OCI-LY7 (cell line): ENCODE results near the gene TUSC1. TPM values are rescaled to one million over a fixed set of nuclear protein-coding genes. Genes with fewer than 3 reads are reported as not detected.

ENCODE experiments used
- BruUV-seq: library from RNA; stranded (reverse); fragments of 400-500 nt; replicated peaks from 2 replicates; lab custom pipeline; 2021; lab: Mats Ljungman, UMichigan
- CTCF ChIA-PET: fragments of 300-600 bp; sonication (Branson Sonifier 250); formaldehyde crosslinking; loops from one replicate; lab custom pipeline; 2022; ENCODE audit warnings: antibody characterized with exemption; ENCODE audit not compliant: unreplicated experiment; lab: Charles Lee
- POLR2A ChIA-PET: fragments of 300-600 bp; sonication (Branson Sonifier 250); formaldehyde crosslinking; loops from one replicate; lab custom pipeline; 2022; ENCODE audit warnings: antibody characterized with exemption; lab: Charles Lee
- DNase-seq: peaks from one replicate; pipeline ENCODE4 v3.0.0-alpha.2; 2015; ENCODE audit warnings: low spot score
- H2AFZ ChIP-seq: fragments of 200-600 bp; sonication (generic), shearing (Covaris generic); 2 replicates; pipeline ENCODE4 v1.6.1; 2014; ENCODE audit warnings: mild to moderate bottlenecking, antibody characterized with exemption, low read length, moderate library complexity
- H3K27ac ChIP-seq: fragments of 200-600 bp; sonication (generic); 2 replicates; pipeline ENCODE4 v1.5.1; 2014; ENCODE audit warnings: mixed run types, low read depth, mild to moderate bottlenecking, moderate library complexity, low read length, inconsistent platforms; ENCODE audit not compliant: poor library complexity, severe bottlenecking
- H3K36me3 ChIP-seq: fragments of 200-600 bp; sonication (generic); 2 replicates; pipeline ENCODE4 v1.6.1; 2014; ENCODE audit warnings: mild to moderate bottlenecking, antibody characterized with exemption, low read length, moderate library complexity, mixed read lengths; ENCODE audit not compliant: insufficient read depth
- H3K4me1 ChIP-seq: fragments of 200-600 bp; sonication (generic); 2 replicates; pipeline ENCODE4 v1.5.1; 2014; ENCODE audit warnings: mild to moderate bottlenecking, low read length; ENCODE audit not compliant: insufficient read depth, poor library complexity, severe bottlenecking
- H3K4me2 ChIP-seq: fragments of 200-600 bp; sonication (generic); 2 replicates; pipeline ENCODE4 v1.6.1; 2014; ENCODE audit warnings: mild to moderate bottlenecking, low read length
- H3K4me3 ChIP-seq: fragments of 200-600 bp; sonication (generic); 2 replicates; pipeline ENCODE4 v1.5.1; 2014; ENCODE audit warnings: mild to moderate bottlenecking, low read depth, low read length; ENCODE audit not compliant: poor library complexity, severe bottlenecking
- H3K79me2 ChIP-seq: fragments of 200-600 bp; sonication (generic); 2 replicates; pipeline ENCODE4 v1.6.1; 2016; ENCODE audit warnings: low read depth, mild to moderate bottlenecking, low read length, moderate library complexity, mixed read lengths; ENCODE audit not compliant: insufficient read depth
- H3K9me2 ChIP-seq: fragments of 200-600 bp; sonication (generic); 2 replicates; pipeline ENCODE4 v1.6.1; 2016; ENCODE audit warnings: mild to moderate bottlenecking, low read length, mixed read lengths; ENCODE audit not compliant: insufficient read depth
- H3K9me3 ChIP-seq: fragments of 200-600 bp; sonication (generic); 2 replicates; pipeline ENCODE4 v1.6.1; 2014; ENCODE audit warnings: mild to moderate bottlenecking, mixed run types, low read length, mixed read lengths
- H4K20me1 ChIP-seq: fragments of 200-600 bp; sonication (generic); 2 replicates; pipeline ENCODE4 v1.6.1; 2014; ENCODE audit warnings: mild to moderate bottlenecking, antibody characterized with exemption, low read length, moderate library complexity, mixed read lengths; ENCODE audit not compliant: insufficient read depth
- EZH2phosphoT487 ChIP-seq: fragments of 200-600 bp; sonication (generic); IDR thresholded peaks from 2 replicates; pipeline ENCODE4 v1.6.1; 2018; ENCODE audit warnings: low read depth, borderline replicate concordance, mild to moderate bottlenecking, mixed run types, antibody characterized with exemption, low read length, moderate library complexity, mixed read lengths
- intact Hi-C: fragments of 100-400 bp; cut with micrococcal nuclease; formaldehyde crosslinking; loops from one replicate; pipeline ENCODE4 v1.10.0; 2022; ENCODE audit not compliant: unreplicated experiment
- total RNA-seq, 2 experiments: library from RNA; depleted of rRNA in 1 of 2; stranded (reverse); fragments of >200 nt in 1 of 2; shearing (Covaris generic) in 1 of 2; gene quantifications; 2 replicates each; pipeline ENCODE4 v1.2.3, GENCODE V29; 2014 to 2022
- TF ChIP-seq, protein P1 (sequence below): fragments of 200-600 bp; sonication (generic); conservative IDR thresholded peaks from 2 replicates; pipeline ENCODE4 v1.5.1; 2014; ENCODE audit warnings: mild to moderate bottlenecking, antibody characterized with exemption, low read length, moderate library complexity, mixed read lengths

The TUSC1 gene
- total RNA-seq, 2 experiments from 2014 or later, result not detected

DNA sequence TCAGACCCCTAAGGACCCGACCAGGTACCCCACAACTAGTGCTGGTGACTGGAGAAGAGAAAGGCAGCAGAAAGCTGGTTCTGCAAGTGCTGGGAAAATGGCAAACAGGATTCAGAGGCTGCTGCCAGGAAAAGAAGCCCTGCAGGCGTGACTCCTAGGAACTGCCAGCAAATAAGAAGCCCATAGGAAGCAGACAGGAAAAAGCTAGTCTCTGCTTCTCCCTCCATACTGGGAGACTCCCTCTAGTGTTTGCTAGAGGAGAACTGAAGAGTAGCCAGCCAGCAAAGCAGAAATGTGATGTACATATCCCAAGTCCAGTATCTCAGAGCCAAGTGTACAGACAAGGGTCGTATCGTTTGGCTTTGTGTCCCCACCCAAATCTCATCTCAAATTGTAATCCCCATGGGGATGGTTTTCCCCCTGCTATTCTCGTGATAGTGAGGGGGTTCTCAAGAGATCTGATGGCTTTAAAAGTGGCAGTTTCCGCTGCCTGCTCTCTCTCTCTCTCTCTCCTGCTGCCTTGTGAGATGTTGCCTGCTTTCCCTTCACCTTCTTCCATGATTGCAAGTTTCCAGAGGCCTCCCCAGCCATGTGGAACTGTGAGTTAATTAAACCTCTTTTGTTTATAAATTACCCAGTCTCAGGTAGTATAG, 38.1 kb upstream of the TUSC1 start:
- TF ChIP-seq, protein P1, sequence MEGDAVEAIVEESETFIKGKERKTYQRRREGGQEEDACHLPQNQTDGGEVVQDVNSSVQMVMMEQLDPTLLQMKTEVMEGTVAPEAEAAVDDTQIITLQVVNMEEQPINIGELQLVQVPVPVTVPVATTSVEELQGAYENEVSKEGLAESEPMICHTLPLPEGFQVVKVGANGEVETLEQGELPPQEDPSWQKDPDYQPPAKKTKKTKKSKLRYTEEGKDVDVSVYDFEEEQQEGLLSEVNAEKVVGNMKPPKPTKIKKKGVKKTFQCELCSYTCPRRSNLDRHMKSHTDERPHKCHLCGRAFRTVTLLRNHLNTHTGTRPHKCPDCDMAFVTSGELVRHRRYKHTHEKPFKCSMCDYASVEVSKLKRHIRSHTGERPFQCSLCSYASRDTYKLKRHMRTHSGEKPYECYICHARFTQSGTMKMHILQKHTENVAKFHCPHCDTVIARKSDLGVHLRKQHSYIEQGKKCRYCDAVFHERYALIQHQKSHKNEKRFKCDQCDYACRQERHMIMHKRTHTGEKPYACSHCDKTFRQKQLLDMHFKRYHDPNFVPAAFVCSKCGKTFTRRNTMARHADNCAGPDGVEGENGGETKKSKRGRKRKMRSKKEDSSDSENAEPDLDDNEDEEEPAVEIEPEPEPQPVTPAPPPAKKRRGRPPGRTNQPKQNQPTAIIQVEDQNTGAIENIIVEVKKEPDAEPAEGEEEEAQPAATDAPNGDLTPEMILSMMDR, result peak; percentile 43
- TF ChIP-seq EZH2phosphoT487, result no peak
- peak; percentile 7 for DNase-seq

DNA sequence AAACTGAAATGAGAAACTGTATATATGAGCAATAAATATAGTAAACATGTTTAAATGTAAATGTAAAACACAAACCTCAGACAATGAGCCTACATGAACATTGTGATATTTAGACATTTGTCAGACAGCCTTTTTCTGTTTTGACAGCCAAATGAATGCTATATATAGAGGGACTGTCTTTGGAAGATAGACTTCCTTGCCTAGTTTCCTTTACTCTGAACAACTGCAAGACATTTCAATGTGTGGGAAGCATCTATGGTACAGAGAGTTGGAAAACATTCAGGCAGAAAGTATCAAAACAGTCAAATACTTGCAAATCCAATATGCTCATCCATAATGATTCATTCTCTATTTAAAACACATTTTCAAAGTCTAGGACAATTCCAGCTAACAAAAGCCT, 31.7 kb upstream of the TUSC1 start:
- H3K9me3 ChIP-seq, result no peaks in the 10 kb centered on the region
- H3K4me3 ChIP-seq, result no peak overlapping the region
- CTCF ChIA-PET, result no interaction called here
- H2AFZ ChIP-seq, result no peak overlapping the region
- no peak for DNase-seq
- POLR2A ChIA-PET, result interaction anchor here (1.7 kb wide), 1 partner anchor 13 kb away, joined by 8 read pairs; no protein-coding TSS in a partner anchor
- H3K4me1 ChIP-seq, result no peaks in the 10 kb centered on the region
- BruUV-seq, result no TSS peak
- no peaks in the 10 kb centered on the region for H3K79me2 ChIP-seq
- intact Hi-C loops, result no loop called here
- no peaks in the 10 kb centered on the region for H4K20me1 ChIP-seq
- TF ChIP-seq, protein P1, result no peak
- TF ChIP-seq EZH2phosphoT487, result no peak
- H3K9me2 ChIP-seq, result no peaks in the 10 kb centered on the region
- no peak overlapping the region for H3K4me2 ChIP-seq
- H3K36me3 ChIP-seq, result no peaks in the 10 kb centered on the region
- no peak overlapping the region for H3K27ac ChIP-seq

More for the DNA sequence above, 38.1 kb upstream of the TUSC1 start:
- POLR2A ChIA-PET, result interaction anchor here (1.0 kb wide), 1 partner anchor 10 kb away, joined by 3 read pairs; no protein-coding TSS in a partner anchor
- Histone ChIP-seq H2AFZ (no peak overlapping the region), H4K20me1 (no peaks in the 10 kb centered on the region), H3K36me3 (no peaks in the 10 kb centered on the region), H3K9me3 (no peaks in the 10 kb centered on the region), H3K4me1 (no peaks in the 10 kb centered on the region), H3K27ac (no peak overlapping the region), H3K4me3 (no peak overlapping the region), H3K9me2 (no peaks in the 10 kb centered on the region), H3K79me2 (no peaks in the 10 kb centered on the region), H3K4me2 (no peak overlapping the region)
- CTCF ChIA-PET, result no interaction called here
- no TSS peak for BruUV-seq
- intact Hi-C loops, result no loop called here

DNA sequence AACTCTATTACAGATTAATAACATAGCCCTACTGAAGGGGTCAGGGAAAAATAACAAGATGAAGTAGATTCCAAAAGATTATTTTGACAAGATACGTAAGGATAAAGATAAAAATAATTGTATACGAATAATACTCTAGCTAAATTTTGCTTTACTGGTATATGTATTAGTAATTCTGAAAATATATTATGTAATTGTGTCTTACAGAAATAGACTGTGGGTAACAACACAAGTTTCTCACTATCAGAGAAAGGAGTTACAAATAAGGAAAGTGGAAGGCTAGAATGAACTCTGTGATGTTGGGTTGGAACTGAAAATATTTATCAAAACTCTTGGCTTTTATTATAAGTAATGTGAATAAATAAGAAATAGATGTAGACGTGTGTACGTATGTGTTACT, 26.6 kb upstream of the TUSC1 start:
- no peaks in the 10 kb centered on the region for H3K36me3 ChIP-seq
- no peaks in the 10 kb centered on the region for H4K20me1 ChIP-seq
- H3K79me2 ChIP-seq, result no peaks in the 10 kb centered on the region
- no peak overlapping the region for H3K27ac ChIP-seq
- no peak overlapping the region for H3K4me2 ChIP-seq
- ChIA-PET CTCF (no interaction called here), POLR2A (interaction anchor here (0.6 kb wide), 1 partner anchor 1770 kb away, joined by 3 read pairs; no protein-coding TSS in a partner anchor)
- TF ChIP-seq, protein P1, result no peak
- no peak for TF ChIP-seq EZH2phosphoT487
- DNase-seq, result no peak
- no peaks in the 10 kb centered on the region for H3K9me2 ChIP-seq
- H2AFZ ChIP-seq, result no peak overlapping the region
- no peak overlapping the region for H3K4me3 ChIP-seq
- no peaks in the 10 kb centered on the region for H3K4me1 ChIP-seq
- no TSS peak for BruUV-seq
- no peaks in the 10 kb centered on the region for H3K9me3 ChIP-seq
- intact Hi-C loops, result no loop called here
